GM21529 (cell line): ENCODE data around the gene PGPEP1.
"Not testable (repeated sequence)": the region's sequence is repeated elsewhere in the genome, so short reads cannot be mapped to it uniquely, and the experiment has no call there.

ENCODE experiments used
- ATAC-seq: cut with Tn5 transposase; IDR thresholded peaks from one replicate; pipeline ENCODE4 v1.9.1; 2021; ENCODE audit not compliant: unreplicated experiment

The PGPEP1 gene

DNA sequence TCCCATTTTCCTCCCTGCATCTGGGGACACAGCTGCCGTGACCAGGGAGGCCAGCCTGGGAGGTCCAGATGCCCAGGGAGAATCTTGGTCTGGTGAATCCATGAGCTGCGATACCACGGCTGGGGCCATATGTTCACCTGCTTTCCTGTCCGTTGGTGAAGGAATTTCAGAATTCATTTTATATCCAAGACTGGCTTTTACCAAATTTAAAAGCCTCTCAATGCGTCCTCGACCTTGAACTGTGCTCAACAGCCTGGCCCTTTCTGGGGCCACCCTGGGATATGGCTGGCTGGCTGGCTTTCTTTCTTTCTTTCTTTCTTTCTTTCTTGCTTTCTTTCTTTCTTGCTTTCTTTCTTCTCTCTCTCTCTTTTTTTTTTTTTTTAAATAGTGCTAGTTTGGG is 23.4 kb downstream of the PGPEP1 start:
- ATAC-seq: no peak

GRCh38 chr19:18364277-18364825 is 24.0 kb downstream of the PGPEP1 start:
- ATAC-seq: not testable (repeated sequence)

GRCh38 chr19:18364826-18365528 is 24.6 kb downstream of the PGPEP1 start:
- ATAC-seq: no peak

- no peak for ATAC-seq
Measured at GRCh38 chr19:18366021-18366435, 25.6 kb downstream of the PGPEP1 start.

GRCh38 chr19:18368504-18369222 is 28.3 kb downstream of the PGPEP1 start:
- no peak for ATAC-seq

DNA sequence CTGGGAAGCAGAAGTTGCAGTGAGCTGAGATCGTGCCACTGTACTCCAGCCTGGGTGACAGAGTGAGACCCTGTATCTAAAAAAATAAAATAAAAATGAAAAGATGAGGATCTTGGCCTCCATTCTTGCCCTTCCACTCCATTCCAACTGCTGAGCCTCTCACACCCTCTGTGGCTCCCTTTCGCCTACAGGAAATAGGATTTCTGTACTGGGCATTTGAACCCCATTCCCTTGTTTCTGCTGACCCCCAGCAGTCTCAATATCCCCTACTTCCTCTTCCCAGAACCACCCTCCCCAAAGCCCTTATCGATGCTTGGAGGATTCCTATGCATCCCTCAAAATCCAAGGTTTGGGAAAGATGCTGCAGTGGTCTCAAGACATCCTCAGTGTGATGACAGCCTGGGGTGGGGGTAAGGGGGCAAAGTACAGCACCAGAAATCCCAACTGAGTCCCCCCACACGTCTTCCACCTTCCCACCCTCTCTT is 33.1 kb downstream of the PGPEP1 start:
- ATAC-seq: no peak

DNA sequence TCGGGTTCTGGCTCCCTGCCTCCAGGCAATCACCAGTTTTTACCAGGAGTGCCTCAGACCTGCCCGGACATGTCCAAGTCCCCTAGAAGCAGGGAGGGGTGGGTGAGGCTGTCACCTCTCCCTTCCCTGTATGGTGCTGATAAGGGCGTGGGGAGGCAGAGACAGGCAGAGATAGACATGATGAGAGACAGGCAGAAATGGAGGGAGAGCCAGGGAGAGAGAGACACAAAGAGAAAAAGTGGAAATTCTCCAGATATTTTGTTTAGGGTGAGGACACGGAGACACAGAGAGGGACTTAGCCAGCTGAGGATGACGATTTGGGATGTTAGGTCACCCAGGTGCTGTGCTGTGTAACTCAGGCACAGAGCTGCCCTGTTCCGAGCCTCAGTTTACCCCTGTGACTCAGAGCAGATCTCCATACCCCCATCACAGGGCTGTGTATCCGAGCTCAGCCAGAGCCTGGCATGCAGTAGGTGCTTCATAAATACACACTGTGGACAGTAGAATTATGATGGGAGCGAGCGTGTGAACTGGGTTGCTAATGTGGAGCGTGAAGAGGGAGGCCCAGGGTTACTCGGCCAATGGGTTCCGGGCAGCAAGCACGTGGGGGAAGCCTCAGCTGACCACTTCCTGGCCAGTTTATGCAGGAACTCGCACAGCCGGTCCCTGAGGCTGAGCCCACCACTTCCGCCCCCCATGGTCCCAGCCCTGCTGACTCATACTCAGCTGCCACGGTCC is 33.7 kb downstream of the PGPEP1 start:
- ATAC-seq: peak; percentile 77

DNA sequence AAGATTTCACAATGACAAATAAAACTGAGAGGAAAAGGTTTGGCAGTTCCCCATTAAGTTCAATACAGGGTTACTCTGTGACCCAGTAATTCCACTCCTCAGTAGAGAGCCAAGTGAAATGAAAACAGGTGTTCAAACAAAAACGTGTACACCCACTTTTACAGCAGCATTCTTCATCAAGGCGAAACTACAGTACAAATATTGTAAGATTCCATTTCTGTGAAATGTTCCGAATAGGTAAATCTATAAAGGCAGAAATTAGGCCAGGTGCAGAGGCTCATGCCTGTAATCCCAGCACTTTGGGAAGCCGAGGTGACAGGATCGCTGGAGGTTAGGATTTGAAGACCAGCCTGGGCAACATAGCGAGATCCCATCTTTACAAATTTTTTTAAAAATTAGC is 36.6 kb downstream of the PGPEP1 start:
- ATAC-seq: no peak

- no peak for ATAC-seq
Measured at GRCh38 chr19:18379803-18380747, 39.7 kb downstream of the PGPEP1 start.

- ATAC-seq: no peak
Measured at GRCh38 chr19:18380843-18381242, 40.4 kb downstream of the PGPEP1 start.

DNA sequence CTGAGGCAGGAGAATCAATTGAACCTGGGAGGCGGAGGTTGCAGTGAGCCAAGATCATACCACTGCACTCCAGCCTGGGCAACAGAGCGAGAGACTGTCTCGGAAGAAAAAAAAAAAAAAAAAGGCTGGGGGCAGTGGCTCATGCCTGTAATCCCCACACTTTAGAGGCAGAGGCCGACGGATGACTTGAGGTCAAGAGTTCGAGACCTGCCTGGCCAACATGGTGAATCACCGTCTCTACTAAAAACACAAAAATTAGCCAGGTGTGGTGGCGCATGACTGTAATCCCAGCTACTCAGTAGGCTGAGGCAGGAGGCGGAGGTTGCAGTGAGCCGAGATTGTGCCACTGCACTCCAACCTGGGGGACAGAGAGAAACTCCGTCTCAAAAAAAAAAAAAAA is 43.2 kb downstream of the PGPEP1 start:
- not testable (repeated sequence) for ATAC-seq

- ATAC-seq: no peak
Measured at GRCh38 chr19:18384775-18385174, 44.4 kb downstream of the PGPEP1 start.

- no peak for ATAC-seq
Measured at GRCh38 chr19:18385359-18385674, 44.9 kb downstream of the PGPEP1 start.

GRCh38 chr19:18385675-18386542 is 45.5 kb downstream of the PGPEP1 start, which contains the start of gene GDF15:
GDF15 (plus strand) TSS chr19:18386158; CDS start chr19:18386190, 32 bp downstream.
- ATAC-seq: no peak

DNA sequence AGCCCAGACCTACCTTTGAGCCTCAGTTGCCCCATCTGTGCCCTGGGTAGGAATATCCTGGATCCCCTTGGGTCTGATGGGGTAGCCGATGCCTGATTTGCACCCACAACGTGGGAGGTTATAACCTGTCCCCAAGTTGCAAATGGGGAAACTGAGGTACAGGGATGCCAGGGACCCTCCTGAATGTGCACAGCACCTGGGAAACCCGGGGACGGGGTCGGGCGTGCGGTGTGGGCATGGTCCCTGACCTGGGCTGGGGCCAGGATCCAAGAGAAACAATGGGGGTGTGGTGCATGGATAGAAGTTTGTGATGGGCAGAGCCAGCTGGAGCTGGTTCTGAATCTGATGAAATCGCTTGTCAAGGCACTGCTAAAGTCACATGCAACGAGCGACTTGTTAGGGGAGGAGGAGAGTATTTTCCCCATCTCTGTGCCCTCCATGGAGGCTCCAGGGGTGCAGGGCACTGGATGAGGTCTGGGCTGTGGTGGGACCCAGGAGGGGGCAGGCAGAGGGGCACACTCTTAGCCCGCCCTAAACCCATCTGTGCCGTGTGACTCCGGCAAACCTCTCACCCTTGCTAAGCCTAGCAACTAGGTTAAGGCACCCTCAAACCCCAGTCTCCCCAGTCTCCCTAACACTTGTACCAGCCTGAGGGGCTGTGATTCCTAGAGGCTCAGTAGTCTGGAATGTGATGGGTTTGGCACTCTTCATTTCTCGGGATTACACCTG is 46.3 kb downstream of the PGPEP1 start:
- ATAC-seq: no peak

- ATAC-seq: peak; percentile 58
Measured at GRCh38 chr19:18388100-18388959, 47.9 kb downstream of the PGPEP1 start.

- ATAC-seq: no peak
Measured at GRCh38 chr19:18388960-18389725, 48.7 kb downstream of the PGPEP1 start.
